ENCODE measurements around the gene CCDC107. TPM values are rescaled to one million over a fixed set of nuclear protein-coding genes. Genes with fewer than 3 reads are reported as not detected.
"Not testable (repeated sequence)": the region's sequence is repeated elsewhere in the genome, so short reads cannot be mapped to it uniquely, and the experiment has no call there.

Gene CCDC107
- total RNA-seq, 6 experiments from 2014 or later, result 10.0 to 24.2 (median 15.3) TPM

GRCh38 chr9:35628389-35628991 is 29.6 kb upstream of the CCDC107 start:
- H3K9me3 ChIP-seq, result no peaks in the 10 kb centered on the region
- no peaks in the 10 kb centered on the region for H3K36me3 ChIP-seq
- TF ChIP-seq, protein P1, sequence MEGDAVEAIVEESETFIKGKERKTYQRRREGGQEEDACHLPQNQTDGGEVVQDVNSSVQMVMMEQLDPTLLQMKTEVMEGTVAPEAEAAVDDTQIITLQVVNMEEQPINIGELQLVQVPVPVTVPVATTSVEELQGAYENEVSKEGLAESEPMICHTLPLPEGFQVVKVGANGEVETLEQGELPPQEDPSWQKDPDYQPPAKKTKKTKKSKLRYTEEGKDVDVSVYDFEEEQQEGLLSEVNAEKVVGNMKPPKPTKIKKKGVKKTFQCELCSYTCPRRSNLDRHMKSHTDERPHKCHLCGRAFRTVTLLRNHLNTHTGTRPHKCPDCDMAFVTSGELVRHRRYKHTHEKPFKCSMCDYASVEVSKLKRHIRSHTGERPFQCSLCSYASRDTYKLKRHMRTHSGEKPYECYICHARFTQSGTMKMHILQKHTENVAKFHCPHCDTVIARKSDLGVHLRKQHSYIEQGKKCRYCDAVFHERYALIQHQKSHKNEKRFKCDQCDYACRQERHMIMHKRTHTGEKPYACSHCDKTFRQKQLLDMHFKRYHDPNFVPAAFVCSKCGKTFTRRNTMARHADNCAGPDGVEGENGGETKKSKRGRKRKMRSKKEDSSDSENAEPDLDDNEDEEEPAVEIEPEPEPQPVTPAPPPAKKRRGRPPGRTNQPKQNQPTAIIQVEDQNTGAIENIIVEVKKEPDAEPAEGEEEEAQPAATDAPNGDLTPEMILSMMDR (IDR thresholded peaks at IDR 0.05), result no peak
- TF ChIP-seq POLR2A (IDR thresholded peaks at IDR 0.05), result no peak
- no peaks in the 10 kb centered on the region for H3K4me1 ChIP-seq
- intact Hi-C loops (cut with DNase I), result no loop called here
- 86% methylated on average over 6 of the region's 6 CpGs for WGBS (ENCODE audit: insufficient coverage, low coverage, low lambda C conversion rate, missing lambda C conversion rate)
- ATAC-seq (no peak), DNase-seq (peak in 1 of 3 donors; percentile 12)
- H3K4me3 ChIP-seq, result no peak overlapping the region
- H3K27me3 ChIP-seq, result no peaks in the 10 kb centered on the region
- H3K27ac ChIP-seq, result no peak overlapping the region

DNA sequence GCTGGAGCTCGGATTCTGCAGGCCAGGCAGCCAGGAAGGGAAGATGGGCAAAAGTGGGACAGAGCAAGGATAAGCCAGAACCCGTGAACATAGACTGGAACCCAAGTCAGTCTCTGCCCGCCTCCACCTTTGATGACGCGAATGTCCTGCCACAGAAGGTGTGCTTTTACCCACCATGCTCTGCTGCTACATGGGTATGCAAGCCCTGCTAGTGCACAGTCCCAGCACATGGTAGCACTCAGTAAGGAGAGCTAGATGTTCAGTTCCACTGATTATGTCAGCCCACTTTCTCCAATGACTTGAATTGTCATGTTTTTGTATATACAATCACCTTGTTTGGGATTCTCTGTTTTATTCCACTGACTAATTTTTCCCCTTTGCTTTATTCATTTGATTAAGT is 28.5 kb upstream of the CCDC107 start:
- Histone ChIP-seq H3K4me1 (no peaks in the 10 kb centered on the region), H3K4me3 (no peak overlapping the region), H3K27ac (no peak overlapping the region), H3K9me3 (no peaks in the 10 kb centered on the region), H3K36me3 (no peaks in the 10 kb centered on the region), H3K27me3 (no peaks in the 10 kb centered on the region)
- intact Hi-C loops (cut with DNase I), result no loop called here
- DNase-seq (no peak), ATAC-seq (no peak)
- TF ChIP-seq, protein P1 (IDR thresholded peaks at IDR 0.05), result no peak
- TF ChIP-seq POLR2A (IDR thresholded peaks at IDR 0.05), result no peak
- WGBS (ENCODE audit: insufficient coverage, low coverage, low lambda C conversion rate, missing lambda C conversion rate), result 62% methylated on average over 2 of the region's 5 CpGs

DNA sequence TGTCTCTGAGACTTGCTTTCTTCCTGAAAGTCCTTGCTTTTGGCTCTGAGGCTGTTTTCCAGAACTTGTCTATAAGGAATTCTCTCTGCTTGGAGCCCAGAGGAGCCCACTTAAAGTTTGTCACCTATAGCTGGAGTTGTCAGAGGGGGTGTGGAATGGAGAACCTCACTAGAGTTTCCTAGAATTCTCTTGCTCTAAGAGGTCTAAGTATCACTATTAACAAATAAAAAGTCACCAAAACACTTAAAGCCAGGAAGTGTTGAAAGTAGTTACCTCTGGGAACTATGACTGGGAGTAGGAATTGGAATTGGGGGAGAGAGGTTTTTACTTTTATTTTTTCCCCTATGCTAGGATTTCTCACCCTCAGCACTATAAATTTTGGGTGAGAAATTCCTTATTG is 22.4 kb upstream of the CCDC107 start:
- H3K27me3 ChIP-seq, result no peaks in the 10 kb centered on the region
- ATAC-seq, result no peak
- H3K9me3 ChIP-seq, result no peaks in the 10 kb centered on the region
- no peak for DNase-seq
- intact Hi-C loops (cut with DNase I), result no loop called here
- H3K4me1 ChIP-seq, result no peaks in the 10 kb centered on the region
- H3K36me3 ChIP-seq, result no peaks in the 10 kb centered on the region
- TF ChIP-seq, protein P1 (IDR thresholded peaks at IDR 0.05), result no peak
- no peak for TF ChIP-seq POLR2A (IDR thresholded peaks at IDR 0.05)
- H3K4me3 ChIP-seq, result no peak overlapping the region
- H3K27ac ChIP-seq, result peak overlapping the region in 1 of 3 donors; percentile 14

GRCh38 chr9:35636135-35636876 is 21.8 kb upstream of the CCDC107 start:
- WGBS (ENCODE audit: insufficient coverage, low coverage, low lambda C conversion rate, missing lambda C conversion rate), result 45% methylated on average over 4 of the region's 9 CpGs
- intact Hi-C loops (cut with DNase I), result no loop called here

DNA sequence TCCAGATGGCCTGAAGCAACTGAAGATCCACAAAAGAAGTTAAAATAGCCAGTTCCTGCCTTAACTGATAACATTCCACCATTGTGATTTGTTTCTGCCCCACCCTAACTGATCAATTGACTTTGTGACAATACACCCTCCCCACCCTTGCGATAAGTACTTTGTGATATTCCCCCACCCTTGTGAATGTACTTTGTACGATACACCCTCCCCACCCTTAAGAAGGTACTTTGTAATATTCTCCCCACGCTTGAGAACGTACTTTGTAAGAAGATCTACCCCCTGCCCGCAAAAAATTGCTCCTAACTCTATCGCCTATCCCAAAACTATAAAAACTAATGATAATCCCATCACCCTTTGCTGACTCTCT is 21.2 kb upstream of the CCDC107 start:
- H3K9me3 ChIP-seq; DNase-seq; H3K4me3 ChIP-seq; H3K4me1 ChIP-seq; H3K27me3 ChIP-seq; intact Hi-C loops (cut with DNase I); ATAC-seq; H3K36me3 ChIP-seq: not testable (repeated sequence)
- H3K27ac ChIP-seq, result peak overlapping the region in 2 of 3 donors; percentile 18 to 52
- 92% methylated on average over 6 of the region's 6 CpGs for WGBS (ENCODE audit: insufficient coverage, low coverage, low lambda C conversion rate, missing lambda C conversion rate)

More at GRCh38 chr9:35636135-35636876, 21.8 kb upstream of the CCDC107 start:
- DNase-seq (no peak), ATAC-seq (peak in 3 of 4 donors; percentile 38 to 57 (median 51))
- H3K27me3 ChIP-seq, result no peaks in the 10 kb centered on the region
- no peaks in the 10 kb centered on the region for H3K36me3 ChIP-seq
- H3K4me3 ChIP-seq, result no peak overlapping the region
- no peaks in the 10 kb centered on the region for H3K9me3 ChIP-seq
- H3K4me1 ChIP-seq, result no peaks in the 10 kb centered on the region
- no peak for TF ChIP-seq POLR2A (IDR thresholded peaks at IDR 0.05)
- TF ChIP-seq, protein P1 (IDR thresholded peaks at IDR 0.05), result no peak
- peak overlapping the region in 2 of 3 donors; percentile 18 to 52 for H3K27ac ChIP-seq

DNA sequence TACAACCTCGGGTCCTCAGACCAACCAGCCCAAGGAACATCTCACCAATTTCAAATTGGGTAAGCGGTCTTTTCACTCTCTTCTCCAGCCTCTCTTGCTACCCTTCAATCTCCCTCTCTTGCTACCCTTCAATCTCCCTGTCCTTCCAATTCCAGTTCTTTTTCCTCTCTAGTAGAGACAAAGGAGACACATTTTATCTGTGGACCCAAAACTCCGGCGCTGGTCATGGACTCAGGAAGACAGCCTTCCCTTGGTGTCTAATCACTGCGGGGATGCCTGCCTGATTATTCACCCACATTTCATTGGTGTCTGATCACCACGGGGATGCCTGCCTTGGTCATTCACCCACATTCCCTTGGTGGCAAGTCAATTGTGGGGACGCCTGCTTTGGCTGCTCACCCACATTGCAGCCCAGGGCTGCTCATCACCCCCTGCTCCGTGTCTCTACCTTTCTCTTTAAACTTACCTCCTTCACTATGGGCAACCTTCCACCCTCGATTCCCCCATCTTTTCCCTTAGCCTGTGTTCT is 20.6 kb upstream of the CCDC107 start:
- H3K9me3 ChIP-seq; H3K27me3 ChIP-seq; H3K4me3 ChIP-seq; intact Hi-C loops (cut with DNase I); ATAC-seq; H3K27ac ChIP-seq; H3K36me3 ChIP-seq; H3K4me1 ChIP-seq; DNase-seq: not testable (repeated sequence)
- WGBS (ENCODE audit: insufficient coverage, low coverage, low lambda C conversion rate, missing lambda C conversion rate), result 96% methylated on average over 7 of the region's 9 CpGs

GRCh38 chr9:35638751-35639150 is 19.3 kb upstream of the CCDC107 start:
- 59% methylated on average over 6 of the region's 8 CpGs for whole genome bisulfite sequencing (ENCODE audit: insufficient coverage, low coverage, low lambda C conversion rate, missing lambda C conversion rate)
- H3K36me3 ChIP-seq; H3K4me1 ChIP-seq; H3K27me3 ChIP-seq; H3K9me3 ChIP-seq; H3K4me3 ChIP-seq; H3K27ac ChIP-seq; ATAC-seq; DNase-seq; intact Hi-C loops (cut with DNase I): not testable (repeated sequence)

Data from right lobe of liver (tissue), 6 donors.